ENCODE measurements around the gene NPEPPS.

The NPEPPS gene

GRCh38 chr17:47644324-47644723 lies 113.4 kb downstream of the NPEPPS start:
- H2BK5ac ChIP-seq (ENCODE audit: low read depth, low read length, poor library complexity, severe bottlenecking), result no peak overlapping the region
- peaks cover 5% of the 10 kb centered on the region for H3K4me1 ChIP-seq (ENCODE audit: control insufficient read depth, insufficient read depth, low read depth, low read length)
- no peak overlapping the region for H2BK12ac ChIP-seq (ENCODE audit: low read length in 2 of 2)
- H3K18ac ChIP-seq (ENCODE audit: low read depth in 1 of 2, low read length in 2 of 2), result no peak overlapping the region
- peaks cover 9% of the 10 kb centered on the region for H3K79me1 ChIP-seq (replicated peaks; ENCODE audit: low read length, poor library complexity, severe bottlenecking)
- no peak for DNase-seq
- no peak overlapping the region for H2BK15ac ChIP-seq (ENCODE audit: low read depth, poor library complexity, severe bottlenecking)
- no peak overlapping the region for H4K91ac ChIP-seq (ENCODE audit: low read length)
- H3K4me3 ChIP-seq (ENCODE audit: insufficient read depth in 1 of 2, low read depth in 1 of 2, low read length in 2 of 2), result no peak overlapping the region
- H3K36me3 ChIP-seq (ENCODE audit: control insufficient read depth in 1 of 2, insufficient read depth in 2 of 2, low read depth in 1 of 2, low read length in 2 of 2), result no peaks in the 10 kb centered on the region
- no peak overlapping the region for H4K8ac ChIP-seq (ENCODE audit: low read length)
- H3K4me2 ChIP-seq (ENCODE audit: low read length, poor library complexity, severe bottlenecking), result no peak overlapping the region
- H3K27ac ChIP-seq (ENCODE audit: low read length, poor library complexity, severe bottlenecking), result no peak overlapping the region
- no peak overlapping the region for H3K4ac ChIP-seq (ENCODE audit: low read depth in 1 of 2, low read length in 2 of 2)
- no peak overlapping the region for H2BK120ac ChIP-seq (ENCODE audit: low read depth, low read length)
- no peak overlapping the region for H2AK5ac ChIP-seq (ENCODE audit: low read length, severe bottlenecking)
- no peak overlapping the region for H3K9ac ChIP-seq (ENCODE audit: low read length)
- no peak overlapping the region for H2AFZ ChIP-seq (ENCODE audit: low read depth, low read length)
- H3K9me3 ChIP-seq (ENCODE audit: control insufficient read depth, low read length), result no peaks in the 10 kb centered on the region
- 96% methylated on average over 5 of the region's 5 CpGs for WGBS
- no peak overlapping the region for H3K23ac ChIP-seq (ENCODE audit: low read length in 2 of 2)
- no peak overlapping the region for H3K14ac ChIP-seq (ENCODE audit: low read length in 2 of 2)
- no peaks in the 10 kb centered on the region for H3K27me3 ChIP-seq (ENCODE audit: control insufficient read depth in 1 of 2, insufficient read depth in 1 of 2, low read length in 2 of 2)

GRCh38 chr17:47649153-47649971 lies 118.5 kb downstream of the NPEPPS start, which contains the start of gene KPNB1:
TSS of gene KPNB1 (plus strand) at chr17:47649919. CDS start at chr17:47650245, 326 bp downstream.
- H2BK5ac ChIP-seq (ENCODE audit: low read depth, low read length, poor library complexity, severe bottlenecking), result no peak within 1 kb of the TSS
- peaks cover 9% of the 10 kb centered on the region for H3K79me1 ChIP-seq (replicated peaks; ENCODE audit: low read length, poor library complexity, severe bottlenecking)
- peak; percentile 100 for DNase-seq
- peak within 1 kb of the TSS; percentile 87 for H3K27ac ChIP-seq (ENCODE audit: low read length, poor library complexity, severe bottlenecking)
- H4K8ac ChIP-seq (ENCODE audit: low read length), result peak within 1 kb of the TSS; percentile 93
- no peaks in the 10 kb centered on the region for H3K9me3 ChIP-seq (ENCODE audit: control insufficient read depth, low read length)
- H2BK15ac ChIP-seq (ENCODE audit: low read depth, poor library complexity, severe bottlenecking), result peak within 1 kb of the TSS; percentile 93
- peak within 1 kb of the TSS; percentile 96 to 98 for H3K18ac ChIP-seq (ENCODE audit: low read depth in 1 of 2, low read length in 2 of 2)
- H3K4ac ChIP-seq (ENCODE audit: low read depth in 1 of 2, low read length in 2 of 2), result peak within 1 kb of the TSS; percentile 94 to 97
- H3K4me2 ChIP-seq (ENCODE audit: low read length, poor library complexity, severe bottlenecking), result peak within 1 kb of the TSS; percentile 71
- peaks cover 5% of the 10 kb centered on the region for H3K4me1 ChIP-seq (ENCODE audit: control insufficient read depth, insufficient read depth, low read depth, low read length)
- H2BK120ac ChIP-seq (ENCODE audit: low read depth, low read length), result peak within 1 kb of the TSS; percentile 90
- H2AFZ ChIP-seq (ENCODE audit: low read depth, low read length), result peak within 1 kb of the TSS; percentile 49
- H4K91ac ChIP-seq (ENCODE audit: low read length), result peak within 1 kb of the TSS; percentile 93
- peaks cover 0 to 32% of the 10 kb centered on the region in 2 experiments for H3K36me3 ChIP-seq (ENCODE audit: control insufficient read depth in 1 of 2, insufficient read depth in 2 of 2, low read depth in 1 of 2, low read length in 2 of 2)
- peak within 1 kb of the TSS in 1 of 2 experiments; percentile 70 for H3K23ac ChIP-seq (ENCODE audit: low read length in 2 of 2)
- H3K14ac ChIP-seq (ENCODE audit: low read length in 2 of 2), result peak within 1 kb of the TSS in 1 of 2 experiments; percentile 93
- peak within 1 kb of the TSS; percentile 25 to 83 for H2BK12ac ChIP-seq (ENCODE audit: low read length in 2 of 2)
- peak within 1 kb of the TSS; percentile 89 to 95 for H3K4me3 ChIP-seq (ENCODE audit: insufficient read depth in 1 of 2, low read depth in 1 of 2, low read length in 2 of 2)
- peak within 1 kb of the TSS; percentile 95 for H3K9ac ChIP-seq (ENCODE audit: low read length)
- WGBS, result under 1% methylated on average over 67 of the region's 74 CpGs
- H2AK5ac ChIP-seq (ENCODE audit: low read length, severe bottlenecking), result peak within 1 kb of the TSS; percentile 88
- H3K27me3 ChIP-seq (ENCODE audit: control insufficient read depth in 1 of 2, insufficient read depth in 1 of 2, low read length in 2 of 2), result no peaks in the 10 kb centered on the region

- Histone ChIP-seq H3K4me3 (ENCODE audit: insufficient read depth in 1 of 2, low read depth in 1 of 2, low read length in 2 of 2) (peak overlapping the region; percentile 79 to 95), H4K8ac (ENCODE audit: low read length) (peak overlapping the region; percentile 93), H3K27me3 (ENCODE audit: control insufficient read depth in 1 of 2, insufficient read depth in 1 of 2, low read length in 2 of 2) (no peaks in the 10 kb centered on the region), H2BK12ac (ENCODE audit: low read length in 2 of 2) (no peak overlapping the region), H3K9ac (ENCODE audit: low read length) (peak overlapping the region; percentile 78), H2BK15ac (ENCODE audit: low read depth, poor library complexity, severe bottlenecking) (peak overlapping the region; percentile 93), H3K4ac (ENCODE audit: low read depth in 1 of 2, low read length in 2 of 2) (peak overlapping the region; percentile 94 to 97), H3K9me3 (ENCODE audit: control insufficient read depth, low read length) (no peaks in the 10 kb centered on the region), H3K14ac (ENCODE audit: low read length in 2 of 2) (no peak overlapping the region), H3K23ac (ENCODE audit: low read length in 2 of 2) (peak overlapping the region in 1 of 2 experiments; percentile 70), H2BK5ac (ENCODE audit: low read depth, low read length, poor library complexity, severe bottlenecking) (no peak overlapping the region), H3K79me1 (replicated peaks; ENCODE audit: low read length, poor library complexity, severe bottlenecking) (peaks cover 9% of the 10 kb centered on the region), H3K4me1 (ENCODE audit: control insufficient read depth, insufficient read depth, low read depth, low read length) (peaks cover 5% of the 10 kb centered on the region), H3K27ac (ENCODE audit: low read length, poor library complexity, severe bottlenecking) (peak overlapping the region; percentile 81), H3K4me2 (ENCODE audit: low read length, poor library complexity, severe bottlenecking) (peak overlapping the region; percentile 61), H2AK5ac (ENCODE audit: low read length, severe bottlenecking) (no peak overlapping the region), H3K36me3 (ENCODE audit: control insufficient read depth in 1 of 2, insufficient read depth in 2 of 2, low read depth in 1 of 2, low read length in 2 of 2) (peaks cover 0 to 39% of the 10 kb centered on the region in 2 experiments), H4K91ac (ENCODE audit: low read length) (peak overlapping the region; percentile 93), H3K18ac (ENCODE audit: low read depth in 1 of 2, low read length in 2 of 2) (peak overlapping the region; percentile 96 to 98), H2AFZ (ENCODE audit: low read depth, low read length) (no peak overlapping the region), H2BK120ac (ENCODE audit: low read depth, low read length) (peak overlapping the region; percentile 90)
- no peak for DNase-seq
- no CpG with 5 or more reads among the region's 48 CpGs for WGBS
These were observed 119.1 kb downstream of the NPEPPS start for GRCh38 chr17:47649972-47650524.
